HCT116 (cell line): ENCODE data around the gene DAPK2. TPM values are rescaled to one million over a fixed set of nuclear protein-coding genes. Genes with fewer than 3 reads are reported as not detected.
A peak's percentile ranks its signal among the peaks of the same experiment; 100 is the strongest.

Experiments used
- ATAC-seq: fragments of 200-7000 bp; cut with Tn5 transposase; 2 replicates; pipeline ENCODE4 v1.9.1; 2020; ENCODE audit warnings: mild to moderate bottlenecking, moderate library complexity
- BruUV-seq: library from RNA; stranded (reverse); fragments of 400-500 nt; replicated peaks from 2 replicates; lab custom pipeline; 2021; lab: Mats Ljungman, UMichigan
- CTCF ChIA-PET: fragments of 300-600 bp; sonication (Branson Sonifier 250); formaldehyde crosslinking; loops from one replicate; lab custom pipeline; 2021; ENCODE audit warnings: antibody characterized with exemption; lab: Charles Lee
- POLR2A ChIA-PET: fragments of 300-600, 350-600 bp; sonication (Branson Sonifier 250); formaldehyde crosslinking; loops from one replicate; lab custom pipeline; 2021; ENCODE audit warnings: antibody characterized with exemption; lab: Charles Lee
- RAD21 ChIA-PET, 2 experiments: fragments of 300-600 bp; sonication (Branson Sonifier 250); formaldehyde crosslinking; loops; one replicate each; lab custom pipeline; 2023; ENCODE audit warnings: low total read pairs in 2 of 2; ENCODE audit not compliant: uncharacterized antibody in 2 of 2, unreplicated experiment in 2 of 2, low non-redundant PET in 1 of 2; lab: Charles Lee
- DNase-seq: peaks from one replicate; pipeline ENCODE4 v3.0.0-alpha.2; 2010; ENCODE audit warnings: low read depth, low spot score
- H2AFZ ChIP-seq: fragments of 200-600 bp; shearing (Covaris generic), sonication (generic); 2 replicates; pipeline ENCODE4 v1.6.1; 2017; ENCODE audit warnings: low read depth, mixed run types, mixed read lengths, antibody characterized with exemption, low read length; ENCODE audit not compliant: poor library complexity, severe bottlenecking
- H3K27ac ChIP-seq: 2 replicates; pipeline ENCODE4 v1.5.1; 2012; ENCODE audit warnings: low read depth, low read length
- H3K27me3 ChIP-seq: fragments of 200-600 bp; sonication (generic); 2 replicates; pipeline ENCODE4 v1.6.1; 2016; ENCODE audit warnings: mixed run types, low read length, mixed read lengths; ENCODE audit not compliant: insufficient read depth
- H3K36me3 ChIP-seq, 2 experiments: fragments of 200-500 bp in 1 of 2; fragments of 200-600 bp in 1 of 2; sonication (Bioruptor generic) in 1 of 2; sonication (generic) in 1 of 2; 2 replicates each; pipeline versions ENCODE4 v1.5.1 to v1.6.1; 2014 to 2016; ENCODE audit warnings: low read length in 2 of 2, inconsistent platforms in 1 of 2, mixed read lengths in 1 of 2, mixed run types in 1 of 2; ENCODE audit not compliant: insufficient read depth in 2 of 2, control insufficient read depth in 1 of 2
- H3K4me1 ChIP-seq, 2 experiments: fragments of 200-600 bp in 1 of 2; sonication (generic) in 1 of 2; 2 replicates each; pipeline versions ENCODE4 v1.5.1 to v1.6.1; 2012 to 2017; ENCODE audit warnings: low read length in 2 of 2, inconsistent platforms in 1 of 2, mild to moderate bottlenecking in 1 of 2, mixed read lengths in 1 of 2, mixed run types in 1 of 2, moderate library complexity in 1 of 2; ENCODE audit not compliant: insufficient read depth in 2 of 2, control insufficient read depth in 1 of 2
- H3K4me2 ChIP-seq: fragments of 200-600 bp; sonication (generic); 2 replicates; pipeline ENCODE4 v1.6.1; 2017; ENCODE audit warnings: mixed run types, low read length, mixed read lengths
- H3K4me3 ChIP-seq, 2 experiments: fragments of 200-600 bp in 1 of 2; sonication (generic) in 1 of 2; replicated peaks in 1 of 2; 2 replicates each; pipeline ENCODE4 v1.5.1; 2011 to 2016; ENCODE audit warnings: low read length in 2 of 2, control low read depth in 1 of 2, low read depth in 1 of 2, mild to moderate bottlenecking in 1 of 2, mixed read lengths in 1 of 2, mixed run types in 1 of 2
- H3K79me2 ChIP-seq: fragments of 200-600 bp; sonication (generic); 2 replicates; pipeline ENCODE4 v1.6.1; 2017; ENCODE audit warnings: mild to moderate bottlenecking, mixed run types, low read length, moderate library complexity, mixed read lengths; ENCODE audit not compliant: insufficient read depth
- H3K9ac ChIP-seq: fragments of 200-600 bp; sonication (generic); 2 replicates; pipeline ENCODE4 v1.6.1; 2016; ENCODE audit warnings: low read length, mixed read lengths
- H3K9me2 ChIP-seq: fragments of 200-600 bp; sonication (generic), shearing (Covaris generic); 2 replicates; pipeline ENCODE4 v1.6.1; 2017; ENCODE audit warnings: mixed run types, mild to moderate bottlenecking, moderate library complexity; ENCODE audit not compliant: insufficient read depth
- H3K9me3 ChIP-seq, 2 experiments: fragments of 200-500 bp in 1 of 2; fragments of 200-600 bp in 1 of 2; sonication (Bioruptor generic) in 1 of 2; sonication (generic) in 1 of 2; 2 replicates each; pipeline ENCODE4 v1.6.1; 2014 to 2017; ENCODE audit warnings: low read length in 2 of 2, mixed read lengths in 2 of 2, inconsistent platforms in 1 of 2, low read depth in 1 of 2, mild to moderate bottlenecking in 1 of 2, mixed run types in 1 of 2, moderate library complexity in 1 of 2; ENCODE audit not compliant: control insufficient read depth in 1 of 2, insufficient read depth in 1 of 2
- H4K20me1 ChIP-seq: fragments of 200-600 bp; sonication (generic), shearing (Covaris generic); 2 replicates; pipeline ENCODE4 v1.6.1; 2017; ENCODE audit warnings: mixed run types, mild to moderate bottlenecking, moderate library complexity; ENCODE audit not compliant: insufficient read depth
- ATF3 ChIP-seq: IDR thresholded peaks from 2 replicates; pipeline ENCODE4 v1.6.1; 2012
- CBX3 ChIP-seq: IDR thresholded peaks from 2 replicates; pipeline ENCODE4 v1.6.1; 2012; ENCODE audit warnings: low read depth
- CEBPB ChIP-seq: IDR thresholded peaks from 2 replicates; pipeline ENCODE4 v1.6.1; 2012; ENCODE audit warnings: low read depth
- CTCF ChIP-seq, 3 experiments: fragments of 200-600 bp in 1 of 3; sonication (generic) in 1 of 3; IDR thresholded peaks in 2 of 3; conservative IDR thresholded peaks in 1 of 3; 2 replicates each; pipeline ENCODE4 v1.5.1; 2012 to 2017; ENCODE audit warnings: low read depth in 2 of 3, low read length in 2 of 3, antibody characterized with exemption in 1 of 3, borderline replicate concordance in 1 of 3, control low read depth in 1 of 3, mild to moderate bottlenecking in 1 of 3, mixed read lengths in 1 of 3, mixed run types in 1 of 3, moderate library complexity in 1 of 3; ENCODE audit not compliant: insufficient read depth in 1 of 3
- EGR1 ChIP-seq: IDR thresholded peaks from 2 replicates; pipeline ENCODE4 v1.6.1; 2012; ENCODE audit warnings: low read depth
- ELF1 ChIP-seq: IDR thresholded peaks from 2 replicates; pipeline ENCODE4 v1.6.1; 2012; ENCODE audit warnings: low read depth, borderline replicate concordance
- EZH2 ChIP-seq: fragments of 200-600 bp; sonication (generic); IDR thresholded peaks from 2 replicates; pipeline ENCODE4 v1.6.1; 2017; ENCODE audit warnings: antibody characterized with exemption, mixed run types
- EZH2phosphoT487 ChIP-seq: fragments of 200-600 bp; IDR thresholded peaks from 2 replicates; pipeline ENCODE4 v1.6.1; 2018; ENCODE audit warnings: antibody characterized with exemption, borderline replicate concordance
- FOSL1 ChIP-seq: IDR thresholded peaks from 2 replicates; pipeline ENCODE4 v1.6.1; 2012; ENCODE audit warnings: low read depth
- JUND ChIP-seq: IDR thresholded peaks from 2 replicates; pipeline ENCODE4 v1.6.1; 2012
- MAX ChIP-seq: IDR thresholded peaks from 2 replicates; pipeline ENCODE4 v1.6.1; 2012
- POLR2AphosphoS5 ChIP-seq: IDR thresholded peaks from 2 replicates; pipeline ENCODE4 v1.6.1; 2011; ENCODE audit warnings: mild to moderate bottlenecking, low read depth, low read length, moderate library complexity
- RAD21 ChIP-seq: IDR thresholded peaks from 2 replicates; pipeline ENCODE4 v1.6.1; 2012; ENCODE audit warnings: low read depth, mild to moderate bottlenecking
- REST ChIP-seq: IDR thresholded peaks from 2 replicates; pipeline ENCODE4 v1.6.1; 2012; ENCODE audit warnings: low read depth
- SIN3A ChIP-seq: IDR thresholded peaks from 2 replicates; pipeline ENCODE4 v1.6.1; 2012; ENCODE audit warnings: low read depth
- SP1 ChIP-seq: IDR thresholded peaks from 2 replicates; pipeline ENCODE4 v1.6.1; 2012; ENCODE audit warnings: low read depth
- SRF ChIP-seq: IDR thresholded peaks from 2 replicates; pipeline ENCODE4 v1.6.1; 2012; ENCODE audit warnings: low read depth
- YY1 ChIP-seq: IDR thresholded peaks from 2 replicates; pipeline ENCODE4 v1.6.1; 2011; ENCODE audit warnings: low read length, low read depth, moderate library complexity, mild to moderate bottlenecking; ENCODE audit not compliant: insufficient replicate concordance; ENCODE audit errors: extremely low read depth
- ZBTB33 ChIP-seq: IDR thresholded peaks from 2 replicates; pipeline ENCODE4 v1.6.1; 2011; ENCODE audit warnings: mild to moderate bottlenecking, low read length, moderate library complexity; ENCODE audit not compliant: insufficient replicate concordance; ENCODE audit errors: extremely low read depth
- ZFX ChIP-seq: fragments of 450-650 bp; IDR thresholded peaks from 2 replicates; pipeline ENCODE4 v1.6.1; 2017
- intact Hi-C: fragments of 100-400 bp; cut with micrococcal nuclease; formaldehyde crosslinking; loops from 2 replicates; pipeline ENCODE4 v1.10.0; 2022
- total RNA-seq: library from RNA; stranded (reverse); gene quantifications from one replicate; pipeline ENCODE4 v1.2.1, GENCODE V29; 2021; ENCODE audit not compliant: unreplicated experiment

The DAPK2 gene
- total RNA-seq, 1 experiment from 2014 or later = 4.8 TPM

- RAD21 ChIA-PET = interaction anchor here in 1 of 2 experiments (0.7 kb wide), 1 partner anchor 275 kb away, joined by 3 read pairs; no protein-coding TSS in a partner anchor
- Histone ChIP-seq H3K9me3 (no peaks in the 10 kb centered on the region), H3K4me3 (no peak overlapping the region), H3K9me2 (no peaks in the 10 kb centered on the region), H3K4me2 (peak overlapping the region; percentile 48), H4K20me1 (no peaks in the 10 kb centered on the region), H3K9ac (no peak overlapping the region), H3K4me1 (peaks cover under 1 to 19% of the 10 kb centered on the region in 2 experiments; a peak in 3 of 4 replicates), H3K27me3 (no peaks in the 10 kb centered on the region), H3K36me3 (no peaks in the 10 kb centered on the region), H3K79me2 (no peaks in the 10 kb centered on the region), H2AFZ (peak overlapping the region; percentile 94), H3K27ac (no peak overlapping the region)
- CTCF ChIA-PET = interaction anchor here (1.1 kb wide), 2 partner anchors 139 to 292 kb away, joined by 3 to 9 read pairs; no protein-coding TSS in a partner anchor
- BruUV-seq = no TSS peak
- DNase-seq (peak; percentile 81), ATAC-seq (peak; percentile 96)
- POLR2A ChIA-PET = no interaction called here
- intact Hi-C loops = loop anchor here (1.0 to 2.0 kb wide), 5 partner anchors 65 to 424 kb away; no protein-coding TSS in a partner anchor
- TF ChIP-seq CBX3 (peak; percentile 59; the same call in 1 of the 2 replicates), POLR2AphosphoS5 (no peak), SRF (no peak), REST (no peak), EZH2 (no peak), CTCF (IDR thresholded peaks at IDR 0.05 in 2 of 3, conservative IDR thresholded peaks at IDR 0.05 in 1 of 3; ENCODE audit: borderline replicate concordance in 1 of 3, insufficient read depth in 1 of 3, low read depth in 2 of 3, low read length in 2 of 3) (peak; percentile 87 to 95 (median 92)), ELF1 (no peak), ZBTB33 (no peak), YY1 (peak; percentile 46), JUND (no peak), MAX (no peak), SP1 (no peak), SIN3A (no peak), FOSL1 (no peak), ZFX (no peak), EGR1 (no peak), CEBPB (no peak), ATF3 (no peak), RAD21 (peak; percentile 78), EZH2phosphoT487 (no peak)
These were observed 155.1 kb downstream of the DAPK2 start for GRCh38 chr15:63891079-63891767.
